ENCODE results near the gene CDYL2. TPM values are rescaled to one million over a fixed set of nuclear protein-coding genes. Genes with fewer than 3 reads are reported as not detected.

Gene CDYL2
- total RNA-seq, 1 experiment from 2014 or later = 8.2 TPM

DNA sequence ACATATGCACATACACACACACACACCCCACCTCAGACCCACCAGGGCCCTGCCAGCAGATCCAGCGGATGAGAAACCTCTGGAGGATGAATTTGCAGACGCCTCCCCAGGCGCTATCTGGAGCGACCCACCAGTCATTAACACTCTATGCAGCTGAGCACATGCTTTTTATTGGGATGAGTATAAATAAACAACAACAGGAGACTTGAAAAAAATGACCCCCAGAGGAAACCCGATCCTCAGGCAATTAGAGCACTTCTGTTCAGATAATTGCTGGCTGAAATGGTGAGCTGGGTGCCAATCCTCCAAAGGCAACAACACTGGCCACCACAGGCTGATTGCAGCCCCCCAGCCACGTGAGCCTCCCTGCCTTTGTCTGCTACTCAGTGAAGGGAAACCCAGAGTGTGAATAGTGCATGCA is 230.7 kb downstream of the CDYL2 start:
- Mint-ChIP-seq H3K27me3 (ENCODE audit: low read depth) (no peaks in the 10 kb centered on the region; the same call in 1 of the 2 replicates), H3K4me1 (no peaks in the 10 kb centered on the region), H3K27ac (no peak overlapping the region), H3K9me3 (peaks cover 7% of the 10 kb centered on the region), H3K4me3 (no peak overlapping the region), H3K36me3 (no peaks in the 10 kb centered on the region)
- ATAC-seq (no peak), DNase-seq (ENCODE audit: low spot score) (no peak)
- TF ChIP-seq GRHL2 (CRISPR knock-in tag; IDR thresholded peaks at IDR 0.05; ENCODE audit: insufficient replicate concordance, severe bottlenecking) (no peak), ELF4 (CRISPR knock-in tag; IDR thresholded peaks at IDR 0.05; ENCODE audit: low read depth) (no peak), OVOL2 (CRISPR knock-in tag; IDR thresholded peaks at IDR 0.05; ENCODE audit: borderline replicate concordance) (no peak), KAT7 (CRISPR knock-in tag; IDR thresholded peaks at IDR 0.05; ENCODE audit: borderline replicate concordance) (no peak), TCF7 (CRISPR knock-in tag; IDR thresholded peaks at IDR 0.05; ENCODE audit: low read depth) (no peak), ZNF263 (CRISPR knock-in tag; IDR thresholded peaks at IDR 0.05; ENCODE audit: low read depth) (no peak), RORB (CRISPR knock-in tag; IDR thresholded peaks at IDR 0.05) (no peak), SMAD3 (CRISPR knock-in tag; IDR thresholded peaks at IDR 0.05; ENCODE audit: borderline replicate concordance) (no peak)
- TF ChIP-seq, protein P1, sequence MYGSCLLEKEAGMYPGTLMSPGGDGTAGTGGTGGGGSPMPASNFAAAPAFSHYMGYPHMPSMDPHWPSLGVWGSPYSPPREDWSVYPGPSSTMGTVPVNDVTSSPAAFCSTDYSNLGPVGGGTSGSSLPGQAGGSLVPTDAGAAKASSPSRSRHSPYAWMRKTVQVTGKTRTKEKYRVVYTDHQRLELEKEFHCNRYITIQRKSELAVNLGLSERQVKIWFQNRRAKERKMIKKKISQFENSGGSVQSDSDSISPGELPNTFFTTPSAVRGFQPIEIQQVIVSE (CRISPR knock-in tag; IDR thresholded peaks at IDR 0.05; ENCODE audit: borderline replicate concordance) = no peak
- TF ChIP-seq, protein P2, sequence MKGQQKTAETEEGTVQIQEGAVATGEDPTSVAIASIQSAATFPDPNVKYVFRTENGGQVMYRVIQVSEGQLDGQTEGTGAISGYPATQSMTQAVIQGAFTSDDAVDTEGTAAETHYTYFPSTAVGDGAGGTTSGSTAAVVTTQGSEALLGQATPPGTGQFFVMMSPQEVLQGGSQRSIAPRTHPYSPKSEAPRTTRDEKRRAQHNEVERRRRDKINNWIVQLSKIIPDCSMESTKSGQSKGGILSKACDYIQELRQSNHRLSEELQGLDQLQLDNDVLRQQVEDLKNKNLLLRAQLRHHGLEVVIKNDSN (CRISPR knock-in tag; IDR thresholded peaks at IDR 0.05) = no peak
- TF ChIP-seq, protein P3, sequence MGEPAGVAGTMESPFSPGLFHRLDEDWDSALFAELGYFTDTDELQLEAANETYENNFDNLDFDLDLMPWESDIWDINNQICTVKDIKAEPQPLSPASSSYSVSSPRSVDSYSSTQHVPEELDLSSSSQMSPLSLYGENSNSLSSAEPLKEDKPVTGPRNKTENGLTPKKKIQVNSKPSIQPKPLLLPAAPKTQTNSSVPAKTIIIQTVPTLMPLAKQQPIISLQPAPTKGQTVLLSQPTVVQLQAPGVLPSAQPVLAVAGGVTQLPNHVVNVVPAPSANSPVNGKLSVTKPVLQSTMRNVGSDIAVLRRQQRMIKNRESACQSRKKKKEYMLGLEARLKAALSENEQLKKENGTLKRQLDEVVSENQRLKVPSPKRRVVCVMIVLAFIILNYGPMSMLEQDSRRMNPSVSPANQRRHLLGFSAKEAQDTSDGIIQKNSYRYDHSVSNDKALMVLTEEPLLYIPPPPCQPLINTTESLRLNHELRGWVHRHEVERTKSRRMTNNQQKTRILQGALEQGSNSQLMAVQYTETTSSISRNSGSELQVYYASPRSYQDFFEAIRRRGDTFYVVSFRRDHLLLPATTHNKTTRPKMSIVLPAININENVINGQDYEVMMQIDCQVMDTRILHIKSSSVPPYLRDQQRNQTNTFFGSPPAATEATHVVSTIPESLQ (CRISPR knock-in tag; IDR thresholded peaks at IDR 0.05) = no peak
- TF ChIP-seq, protein P4, sequence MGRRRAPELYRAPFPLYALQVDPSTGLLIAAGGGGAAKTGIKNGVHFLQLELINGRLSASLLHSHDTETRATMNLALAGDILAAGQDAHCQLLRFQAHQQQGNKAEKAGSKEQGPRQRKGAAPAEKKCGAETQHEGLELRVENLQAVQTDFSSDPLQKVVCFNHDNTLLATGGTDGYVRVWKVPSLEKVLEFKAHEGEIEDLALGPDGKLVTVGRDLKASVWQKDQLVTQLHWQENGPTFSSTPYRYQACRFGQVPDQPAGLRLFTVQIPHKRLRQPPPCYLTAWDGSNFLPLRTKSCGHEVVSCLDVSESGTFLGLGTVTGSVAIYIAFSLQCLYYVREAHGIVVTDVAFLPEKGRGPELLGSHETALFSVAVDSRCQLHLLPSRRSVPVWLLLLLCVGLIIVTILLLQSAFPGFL (CRISPR knock-in tag; IDR thresholded peaks at IDR 0.05; ENCODE audit: borderline replicate concordance) = no peak
- TF ChIP-seq, protein P5, sequence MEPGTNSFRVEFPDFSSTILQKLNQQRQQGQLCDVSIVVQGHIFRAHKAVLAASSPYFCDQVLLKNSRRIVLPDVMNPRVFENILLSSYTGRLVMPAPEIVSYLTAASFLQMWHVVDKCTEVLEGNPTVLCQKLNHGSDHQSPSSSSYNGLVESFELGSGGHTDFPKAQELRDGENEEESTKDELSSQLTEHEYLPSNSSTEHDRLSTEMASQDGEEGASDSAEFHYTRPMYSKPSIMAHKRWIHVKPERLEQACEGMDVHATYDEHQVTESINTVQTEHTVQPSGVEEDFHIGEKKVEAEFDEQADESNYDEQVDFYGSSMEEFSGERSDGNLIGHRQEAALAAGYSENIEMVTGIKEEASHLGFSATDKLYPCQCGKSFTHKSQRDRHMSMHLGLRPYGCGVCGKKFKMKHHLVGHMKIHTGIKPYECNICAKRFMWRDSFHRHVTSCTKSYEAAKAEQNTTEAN (CRISPR knock-in tag; IDR thresholded peaks at IDR 0.05) = no peak
- POLR2A ChIA-PET = no interaction called here
- CTCF ChIA-PET = no interaction called here

DNA sequence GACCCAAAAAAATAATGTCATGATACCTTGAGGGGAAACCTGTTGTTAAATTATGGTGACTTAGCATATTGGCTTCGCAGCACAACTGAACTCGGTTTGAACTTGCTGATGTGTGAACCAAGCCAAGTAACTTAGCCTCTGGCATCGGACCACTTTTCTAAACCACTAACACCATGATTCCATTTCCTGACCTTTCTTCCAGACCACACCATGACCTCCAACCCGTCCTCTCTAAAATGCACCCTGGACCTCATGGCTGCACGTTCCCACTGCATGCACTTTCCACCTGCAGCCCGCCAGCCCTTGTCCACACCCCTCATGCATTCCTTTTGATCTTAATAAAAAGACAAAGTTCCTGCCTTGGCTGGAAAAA is 234.3 kb downstream of the CDYL2 start:
- ATAC-seq = no peak
- H3K36me3 Mint-ChIP-seq = no peaks in the 10 kb centered on the region
- H3K27me3 Mint-ChIP-seq (ENCODE audit: low read depth) = no peaks in the 10 kb centered on the region; the same call in 1 of the 2 replicates
- TF ChIP-seq, protein P6, sequence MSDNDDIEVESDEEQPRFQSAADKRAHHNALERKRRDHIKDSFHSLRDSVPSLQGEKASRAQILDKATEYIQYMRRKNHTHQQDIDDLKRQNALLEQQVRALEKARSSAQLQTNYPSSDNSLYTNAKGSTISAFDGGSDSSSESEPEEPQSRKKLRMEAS (CRISPR knock-in tag; IDR thresholded peaks at IDR 0.05) = no peak
- TF ChIP-seq JUN (CRISPR knock-in tag; IDR thresholded peaks at IDR 0.05) (no peak), FOXK1 (CRISPR knock-in tag; IDR thresholded peaks at IDR 0.05) (no peak), CREM (CRISPR knock-in tag; IDR thresholded peaks at IDR 0.05) (no peak)
- TF ChIP-seq, protein P7, sequence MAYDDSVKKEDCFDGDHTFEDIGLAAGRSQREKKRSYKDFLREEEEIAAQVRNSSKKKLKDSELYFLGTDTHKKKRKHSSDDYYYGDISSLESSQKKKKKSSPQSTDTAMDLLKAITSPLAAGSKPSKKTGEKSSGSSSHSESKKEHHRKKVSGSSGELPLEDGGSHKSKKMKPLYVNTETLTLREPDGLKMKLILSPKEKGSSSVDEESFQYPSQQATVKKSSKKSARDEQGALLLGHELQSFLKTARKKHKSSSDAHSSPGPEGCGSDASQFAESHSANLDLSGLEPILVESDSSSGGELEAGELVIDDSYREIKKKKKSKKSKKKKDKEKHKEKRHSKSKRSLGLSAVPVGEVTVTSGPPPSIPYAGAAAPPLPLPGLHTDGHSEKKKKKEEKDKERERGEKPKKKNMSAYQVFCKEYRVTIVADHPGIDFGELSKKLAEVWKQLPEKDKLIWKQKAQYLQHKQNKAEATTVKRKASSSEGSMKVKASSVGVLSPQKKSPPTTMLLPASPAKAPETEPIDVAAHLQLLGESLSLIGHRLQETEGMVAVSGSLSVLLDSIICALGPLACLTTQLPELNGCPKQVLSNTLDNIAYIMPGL (CRISPR knock-in tag; IDR thresholded peaks at IDR 0.05) = no peak
- TF ChIP-seq, protein P5 (CRISPR knock-in tag; IDR thresholded peaks at IDR 0.05) = no peak
- TF ChIP-seq, protein P8, sequence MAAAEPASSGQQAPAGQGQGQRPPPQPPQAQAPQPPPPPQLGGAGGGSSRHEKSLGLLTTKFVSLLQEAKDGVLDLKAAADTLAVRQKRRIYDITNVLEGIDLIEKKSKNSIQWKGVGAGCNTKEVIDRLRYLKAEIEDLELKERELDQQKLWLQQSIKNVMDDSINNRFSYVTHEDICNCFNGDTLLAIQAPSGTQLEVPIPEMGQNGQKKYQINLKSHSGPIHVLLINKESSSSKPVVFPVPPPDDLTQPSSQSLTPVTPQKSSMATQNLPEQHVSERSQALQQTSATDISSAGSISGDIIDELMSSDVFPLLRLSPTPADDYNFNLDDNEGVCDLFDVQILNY (CRISPR knock-in tag; IDR thresholded peaks at IDR 0.05) = no peak
- TF ChIP-seq, protein P9, sequence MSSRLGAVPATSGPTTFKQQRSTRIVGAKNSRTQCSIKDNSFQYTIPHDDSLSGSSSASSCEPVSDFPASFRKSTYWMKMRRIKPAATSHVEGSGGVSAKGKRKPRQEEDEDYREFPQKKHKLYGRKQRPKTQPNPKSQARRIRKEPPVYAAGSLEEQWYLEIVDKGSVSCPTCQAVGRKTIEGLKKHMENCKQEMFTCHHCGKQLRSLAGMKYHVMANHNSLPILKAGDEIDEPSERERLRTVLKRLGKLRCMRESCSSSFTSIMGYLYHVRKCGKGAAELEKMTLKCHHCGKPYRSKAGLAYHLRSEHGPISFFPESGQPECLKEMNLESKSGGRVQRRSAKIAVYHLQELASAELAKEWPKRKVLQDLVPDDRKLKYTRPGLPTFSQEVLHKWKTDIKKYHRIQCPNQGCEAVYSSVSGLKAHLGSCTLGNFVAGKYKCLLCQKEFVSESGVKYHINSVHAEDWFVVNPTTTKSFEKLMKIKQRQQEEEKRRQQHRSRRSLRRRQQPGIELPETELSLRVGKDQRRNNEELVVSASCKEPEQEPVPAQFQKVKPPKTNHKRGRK (CRISPR knock-in tag; IDR thresholded peaks at IDR 0.05; ENCODE audit: borderline replicate concordance) = no peak

More for the DNA sequence above, 234.3 kb downstream of the CDYL2 start:
- POLR2A ChIA-PET = no interaction called here
- Mint-ChIP-seq H3K9me3 (peaks cover 7% of the 10 kb centered on the region), H3K4me3 (no peak overlapping the region), H3K4me1 (peaks cover 2% of the 10 kb centered on the region), H3K27ac (no peak overlapping the region)
- CTCF ChIA-PET = no interaction called here
- no peak for DNase-seq (ENCODE audit: low spot score)
